K562 (cell line): ENCODE data around the gene AZGP1. TPM values are rescaled to one million over a fixed set of nuclear protein-coding genes. Genes with fewer than 3 reads are reported as not detected.
A peak's percentile ranks its signal among the peaks of the same experiment; 100 is the strongest.

Experiments used
- ATF1 ChIP-seq, 2 experiments: fragments of 450-650 bp in 1 of 2; IDR thresholded peaks; 2 replicates each; pipeline ENCODE4 v1.6.1; 2016; ENCODE audit warnings: missing compliant biosample characterization in 1 of 2, missing genetic modification characterization in 1 of 2
- CAMTA2 ChIP-seq: fragments of 250-450 bp; sonication (Bioruptor Pico); conservative IDR thresholded peaks from 2 replicates; pipeline ENCODE4 v1.5.1; 2022
- DDX20 ChIP-seq: fragments of 450-650 bp; IDR thresholded peaks from 2 replicates; pipeline ENCODE4 v1.6.1; 2016; ENCODE audit warnings: missing genetic modification characterization, low read depth, mild to moderate bottlenecking, missing compliant biosample characterization, moderate library complexity
- EHMT2 ChIP-seq: fragments of 450-650 bp; IDR thresholded peaks from 2 replicates; pipeline ENCODE4 v1.6.1; 2018; ENCODE audit warnings: antibody characterized with exemption
- MTF1 ChIP-seq: fragments of 250-450 bp; sonication (Bioruptor Pico); IDR thresholded peaks from 2 replicates; pipeline ENCODE4 v1.9.0; 2021; ENCODE audit warnings: moderate library complexity, mild to moderate bottlenecking, inconsistent platforms, borderline replicate concordance
- NCOR1 ChIP-seq: fragments of 450-650 bp; IDR thresholded peaks from 2 replicates; pipeline ENCODE4 v1.6.1; 2016; ENCODE audit warnings: mild to moderate bottlenecking, moderate library complexity
- PHF8 ChIP-seq: fragments of 200-600 bp; sonication (generic); IDR thresholded peaks from 2 replicates; pipeline ENCODE4 v1.6.1; 2012; ENCODE audit warnings: mixed run types, mild to moderate bottlenecking, inconsistent platforms, low read length, moderate library complexity, borderline replicate concordance
- TCF7 ChIP-seq: sonication (generic); IDR thresholded peaks from 2 replicates; pipeline ENCODE4 v1.6.1; 2016; ENCODE audit warnings: antibody characterized with exemption, borderline replicate concordance
- ZNF695 ChIP-seq: fragments of 450-650 bp; formaldehyde crosslinking; IDR thresholded peaks from 2 replicates; pipeline ENCODE4 v1.4.0; 2020; ENCODE audit warnings: mild to moderate bottlenecking, moderate library complexity
- ZNF707 ChIP-seq: fragments of 250-450 bp; sonication (Bioruptor Pico); conservative IDR thresholded peaks from 2 replicates; pipeline ENCODE4 v1.8.0; 2022; ENCODE audit warnings: inconsistent platforms, mild to moderate bottlenecking, moderate library complexity
- polyA plus RNA-seq, 8 experiments: library from polyadenylated mRNA; depleted of rRNA in 4 of 8; stranded (reverse) in 5 of 8; unstranded in 3 of 8; fragments of >200 nt; fragmentation: Nextera tagmentation in 2 of 8; fragmentation: Illumina TruSeq in 1 of 8; extraction: Ambion mirVana in 2 of 8; extraction: Trizol in 1 of 8; gene quantifications; 2 replicates each; pipeline versions ENCODE4 v1.2.1 to v1.2.3, GENCODE V29; 2011 to 2014; ENCODE audit warnings: inconsistent platforms in 1 of 8, missing spikeins in 1 of 8
- total RNA-seq, 7 experiments: library from RNA; depleted of rRNA in 6 of 7; stranded (reverse); fragments of >200 nt in 6 of 7; fragmentation: Illumina TruSeq in 2 of 7; extraction: Trizol in 2 of 7; gene quantifications; 2 replicates each; pipeline versions ENCODE4 v1.2.1 to v1.2.3, GENCODE V29; 2011 to 2021; ENCODE audit warnings: low replicate concordance in 1 of 7
- TF ChIP-seq, protein P1 (sequence below): sonication (generic); formaldehyde crosslinking; IDR thresholded peaks from 2 replicates; pipeline ENCODE4 v1.8.0; 2022; ENCODE audit warnings: mild to moderate bottlenecking, missing genetic modification reagents, borderline replicate concordance
- TF ChIP-seq, protein P2 (sequence below): fragments of 250-450 bp; sonication (Bioruptor Pico); IDR thresholded peaks from 2 replicates; pipeline ENCODE4 v1.8.0; 2022; ENCODE audit warnings: inconsistent platforms, mild to moderate bottlenecking, moderate library complexity, borderline replicate concordance
- TF ChIP-seq, protein P3 (sequence below): sonication (generic); formaldehyde crosslinking; IDR thresholded peaks from 2 replicates; pipeline ENCODE4 v1.8.1; 2023; ENCODE audit warnings: missing genetic modification reagents, mild to moderate bottlenecking, borderline replicate concordance

AZGP1 gene
- total and polyA plus RNA-seq, 9 of the 15 experiments (the other 6 are each of a cell fraction or from before 2014, with no cell fraction given), result 0.18 to 0.53 TPM; not detected in 7

- TF ChIP-seq ZNF707 (CRISPR knock-in tag) (no peak), PHF8 (no peak; the same call in 1 of the 2 replicates), ATF1 (CRISPR knock-in tag; IDR thresholded peaks at IDR 0.05) (no peak), ATF1 (tag; IDR thresholded peaks at IDR 0.05) (0 out of 2 replicates have a peak, but pooled peaks have one; percentile 12), MTF1 (CRISPR knock-in tag) (no peak), DDX20 (tag) (no peak), TCF7 (no peak), EHMT2 (no peak), ZNF695 (CRISPR knock-in tag) (no peak), CAMTA2 (CRISPR knock-in tag) (no peak), NCOR1 (no peak)
- TF ChIP-seq, protein P1, sequence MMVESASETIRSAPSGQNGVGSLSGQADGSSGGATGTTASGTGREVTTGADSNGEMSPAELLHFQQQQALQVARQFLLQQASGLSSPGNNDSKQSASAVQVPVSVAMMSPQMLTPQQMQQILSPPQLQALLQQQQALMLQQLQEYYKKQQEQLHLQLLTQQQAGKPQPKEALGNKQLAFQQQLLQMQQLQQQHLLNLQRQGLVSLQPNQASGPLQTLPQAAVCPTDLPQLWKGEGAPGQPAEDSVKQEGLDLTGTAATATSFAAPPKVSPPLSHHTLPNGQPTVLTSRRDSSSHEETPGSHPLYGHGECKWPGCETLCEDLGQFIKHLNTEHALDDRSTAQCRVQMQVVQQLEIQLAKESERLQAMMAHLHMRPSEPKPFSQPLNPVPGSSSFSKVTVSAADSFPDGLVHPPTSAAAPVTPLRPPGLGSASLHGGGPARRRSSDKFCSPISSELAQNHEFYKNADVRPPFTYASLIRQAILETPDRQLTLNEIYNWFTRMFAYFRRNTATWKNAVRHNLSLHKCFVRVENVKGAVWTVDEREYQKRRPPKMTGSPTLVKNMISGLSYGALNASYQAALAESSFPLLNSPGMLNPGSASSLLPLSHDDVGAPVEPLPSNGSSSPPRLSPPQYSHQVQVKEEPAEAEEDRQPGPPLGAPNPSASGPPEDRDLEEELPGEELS (CRISPR knock-in tag), result no peak
- TF ChIP-seq, protein P2, sequence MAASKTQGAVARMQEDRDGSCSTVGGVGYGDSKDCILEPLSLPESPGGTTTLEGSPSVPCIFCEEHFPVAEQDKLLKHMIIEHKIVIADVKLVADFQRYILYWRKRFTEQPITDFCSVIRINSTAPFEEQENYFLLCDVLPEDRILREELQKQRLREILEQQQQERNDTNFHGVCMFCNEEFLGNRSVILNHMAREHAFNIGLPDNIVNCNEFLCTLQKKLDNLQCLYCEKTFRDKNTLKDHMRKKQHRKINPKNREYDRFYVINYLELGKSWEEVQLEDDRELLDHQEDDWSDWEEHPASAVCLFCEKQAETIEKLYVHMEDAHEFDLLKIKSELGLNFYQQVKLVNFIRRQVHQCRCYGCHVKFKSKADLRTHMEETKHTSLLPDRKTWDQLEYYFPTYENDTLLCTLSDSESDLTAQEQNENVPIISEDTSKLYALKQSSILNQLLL (CRISPR knock-in tag), result no peak
- TF ChIP-seq, protein P3, sequence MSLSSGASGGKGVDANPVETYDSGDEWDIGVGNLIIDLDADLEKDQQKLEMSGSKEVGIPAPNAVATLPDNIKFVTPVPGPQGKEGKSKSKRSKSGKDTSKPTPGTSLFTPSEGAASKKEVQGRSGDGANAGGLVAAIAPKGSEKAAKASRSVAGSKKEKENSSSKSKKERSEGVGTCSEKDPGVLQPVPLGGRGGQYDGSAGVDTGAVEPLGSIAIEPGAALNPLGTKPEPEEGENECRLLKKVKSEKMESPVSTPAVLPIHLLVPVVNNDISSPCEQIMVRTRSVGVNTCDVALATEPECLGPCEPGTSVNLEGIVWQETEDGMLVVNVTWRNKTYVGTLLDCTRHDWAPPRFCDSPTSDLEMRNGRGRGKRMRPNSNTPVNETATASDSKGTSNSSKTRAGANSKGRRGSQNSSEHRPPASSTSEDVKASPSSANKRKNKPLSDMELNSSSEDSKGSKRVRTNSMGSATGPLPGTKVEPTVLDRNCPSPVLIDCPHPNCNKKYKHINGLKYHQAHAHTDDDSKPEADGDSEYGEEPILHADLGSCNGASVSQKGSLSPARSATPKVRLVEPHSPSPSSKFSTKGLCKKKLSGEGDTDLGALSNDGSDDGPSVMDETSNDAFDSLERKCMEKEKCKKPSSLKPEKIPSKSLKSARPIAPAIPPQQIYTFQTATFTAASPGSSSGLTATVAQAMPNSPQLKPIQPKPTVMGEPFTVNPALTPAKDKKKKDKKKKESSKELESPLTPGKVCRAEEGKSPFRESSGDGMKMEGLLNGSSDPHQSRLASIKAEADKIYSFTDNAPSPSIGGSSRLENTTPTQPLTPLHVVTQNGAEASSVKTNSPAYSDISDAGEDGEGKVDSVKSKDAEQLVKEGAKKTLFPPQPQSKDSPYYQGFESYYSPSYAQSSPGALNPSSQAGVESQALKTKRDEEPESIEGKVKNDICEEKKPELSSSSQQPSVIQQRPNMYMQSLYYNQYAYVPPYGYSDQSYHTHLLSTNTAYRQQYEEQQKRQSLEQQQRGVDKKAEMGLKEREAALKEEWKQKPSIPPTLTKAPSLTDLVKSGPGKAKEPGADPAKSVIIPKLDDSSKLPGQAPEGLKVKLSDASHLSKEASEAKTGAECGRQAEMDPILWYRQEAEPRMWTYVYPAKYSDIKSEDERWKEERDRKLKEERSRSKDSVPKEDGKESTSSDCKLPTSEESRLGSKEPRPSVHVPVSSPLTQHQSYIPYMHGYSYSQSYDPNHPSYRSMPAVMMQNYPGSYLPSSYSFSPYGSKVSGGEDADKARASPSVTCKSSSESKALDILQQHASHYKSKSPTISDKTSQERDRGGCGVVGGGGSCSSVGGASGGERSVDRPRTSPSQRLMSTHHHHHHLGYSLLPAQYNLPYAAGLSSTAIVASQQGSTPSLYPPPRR (CRISPR knock-in tag), result no peak
Observed at GRCh38 chr7:99928994-99929729, 46.7 kb downstream of the AZGP1 start, which contains the start of gene GJC3 (continued).
